HG03159 (cell line): ENCODE results near the gene PLCD1.
A peak's percentile ranks its signal among the peaks of the same experiment; 100 is the strongest.

Experiments
- ATAC-seq: cut with Tn5 transposase; IDR thresholded peaks from one replicate; pipeline ENCODE4 v1.9.1; 2021; ENCODE audit warnings: mild to moderate bottlenecking, moderate library complexity; ENCODE audit not compliant: unreplicated experiment

PLCD1 gene

GRCh38 chr3:37968813-37969595 lies 60.4 kb downstream of the PLCD1 start:
- ATAC-seq, result no peak

- ATAC-seq, result no peak
Observed at GRCh38 chr3:37968199-37968598, 61.2 kb downstream of the PLCD1 start.

GRCh38 chr3:37967260-37967881 lies 62.1 kb downstream of the PLCD1 start:
- peak; percentile 85 for ATAC-seq

DNA sequence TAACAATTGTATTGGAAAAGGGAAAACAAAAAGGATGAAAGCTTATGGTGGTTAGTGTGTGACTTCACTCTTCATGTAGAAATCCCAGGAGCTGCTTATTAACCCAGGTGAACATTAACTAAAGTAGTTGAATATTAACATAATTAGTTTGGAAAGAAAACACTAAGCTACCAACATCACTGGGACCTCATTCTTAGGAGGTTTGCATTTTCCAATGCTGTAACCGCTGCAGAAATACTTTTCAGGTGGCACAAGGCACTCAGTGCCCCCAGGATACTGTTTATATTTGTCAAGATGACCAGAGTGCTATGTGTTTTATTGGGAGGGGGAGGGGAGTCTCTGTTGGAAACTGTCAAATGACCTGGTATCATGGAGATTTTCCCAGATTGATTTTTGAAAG lies 64.7 kb downstream of the PLCD1 start:
- ATAC-seq, result no peak

DNA sequence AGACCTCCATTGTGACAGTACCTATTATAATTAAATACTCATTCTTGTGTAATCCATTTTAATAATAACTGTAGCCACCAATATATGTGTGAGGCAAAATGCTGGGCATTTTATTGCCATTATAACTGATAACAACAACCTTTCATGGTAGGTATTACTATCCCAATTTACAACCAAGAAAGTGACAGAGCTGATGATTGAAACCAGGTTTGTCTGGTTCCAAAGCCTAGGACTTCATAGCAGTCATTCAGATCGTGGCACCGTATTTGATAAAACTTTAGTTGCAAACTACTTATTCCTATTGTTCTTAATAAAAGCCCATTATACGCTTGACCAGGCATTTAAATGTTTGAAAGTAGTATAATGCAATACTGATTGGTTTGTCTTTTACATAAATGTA lies 65.3 kb downstream of the PLCD1 start:
- ATAC-seq, result no peak

- ATAC-seq, result no peak
Observed at GRCh38 chr3:37963635-37964034, 65.8 kb downstream of the PLCD1 start.

DNA sequence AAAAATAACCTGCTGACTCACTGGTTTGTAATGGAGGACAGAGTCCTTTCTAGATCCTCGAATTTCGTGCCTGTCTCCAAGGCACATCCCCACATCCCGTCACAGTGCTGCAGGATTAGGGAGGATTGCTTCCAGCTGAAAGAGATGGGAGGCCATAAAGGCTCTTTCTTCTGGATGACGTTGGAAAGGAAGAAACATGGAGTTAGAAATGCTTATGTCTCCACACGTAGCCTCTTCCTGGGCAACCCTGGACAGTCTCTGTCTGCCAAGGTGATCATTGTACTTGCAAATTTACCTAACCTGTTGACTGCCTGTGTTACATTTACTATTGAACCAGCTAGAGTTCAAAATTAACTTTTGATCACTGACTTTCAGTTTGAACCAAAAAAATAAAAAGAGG lies 66.4 kb downstream of the PLCD1 start:
- ATAC-seq, result no peak

GRCh38 chr3:37961622-37962431 lies 67.6 kb downstream of the PLCD1 start:
- ATAC-seq, result no peak

DNA sequence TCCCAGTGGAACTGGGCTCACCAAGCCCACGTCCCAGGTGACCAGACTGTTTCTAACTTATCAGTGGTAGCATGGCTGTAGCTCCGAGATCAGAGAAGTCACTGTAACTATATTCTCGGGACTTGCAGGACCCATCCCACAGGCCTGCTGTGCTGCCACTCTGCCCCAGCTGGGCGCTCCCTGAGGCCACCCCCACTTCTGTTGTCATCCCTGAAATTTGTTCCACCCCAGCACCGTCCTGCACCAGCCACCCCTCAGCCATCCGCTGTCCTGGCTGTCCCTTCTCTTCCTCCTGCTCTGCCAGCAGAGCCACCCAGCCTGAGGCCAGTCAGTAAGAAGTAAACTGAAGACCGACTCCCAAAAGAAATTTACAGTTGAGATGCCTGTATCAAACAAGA lies 71.9 kb downstream of the PLCD1 start:
- no peak for ATAC-seq
